ENCODE results near the gene PAM.

- TF ChIP-seq GATA2 (IDR thresholded peaks at IDR 0.05; ENCODE audit: low read depth, low read length) (no peak), GATA3 (IDR thresholded peaks at IDR 0.05; ENCODE audit: low read depth, low read length) (no peak)
Measured at GRCh38 chr5:102794047-102794446, 38.9 kb downstream of the PAM start.
